WTC11 (cell line): ENCODE data around the gene LHPP. TPM values are rescaled to one million over a fixed set of nuclear protein-coding genes. Genes with fewer than 3 reads are reported as not detected.

Experiments
- ATAC-seq: fragments of 200-7000 bp; cut with Tn5 transposase; 2 replicates; pipeline ENCODE4 v1.10.0; 2021; ENCODE audit warnings: mild to moderate bottlenecking, moderate library complexity
- CTCF ChIA-PET: fragments of 300-600 bp; sonication (Branson Sonifier 250); formaldehyde crosslinking; loops from one replicate; lab custom pipeline; 2021; ENCODE audit warnings: antibody characterized with exemption; lab: Charles Lee
- POLR2A ChIA-PET: fragments of 350-600 bp; sonication (Branson Sonifier 250); formaldehyde crosslinking; loops from one replicate; lab custom pipeline; 2021; ENCODE audit warnings: antibody characterized with exemption; lab: Charles Lee
- DNase-seq: peaks from one replicate; pipeline ENCODE4 v3.0.0; 2021; ENCODE audit warnings: low spot score
- H3K27ac Mint-ChIP-seq: 2 replicates; pipeline ENCODE4 v1.8.0; 2021; ENCODE audit warnings: mixed read lengths
- H3K27me3 Mint-ChIP-seq: 2 replicates; pipeline ENCODE4 v1.8.0; 2021; ENCODE audit warnings: low read depth, mild to moderate bottlenecking, moderate library complexity, mixed read lengths
- H3K36me3 Mint-ChIP-seq: 2 replicates; pipeline ENCODE4 v1.8.0; 2021; ENCODE audit warnings: mixed read lengths
- H3K4me1 Mint-ChIP-seq: 2 replicates; pipeline ENCODE4 v1.8.0; 2022; ENCODE audit warnings: mixed read lengths
- H3K4me3 Mint-ChIP-seq: 2 replicates; pipeline ENCODE4 v1.8.0; 2021; ENCODE audit warnings: mild to moderate bottlenecking, moderate library complexity, mixed read lengths
- H3K9me3 Mint-ChIP-seq: 2 replicates; pipeline ENCODE4 v1.8.0; 2021; ENCODE audit warnings: mixed read lengths
- AR ChIP-seq: fragments of 250-450 bp; sonication (Bioruptor Pico); IDR thresholded peaks from 2 replicates; pipeline ENCODE4 v1.9.0; 2021; ENCODE audit warnings: mild to moderate bottlenecking
- ATF3 ChIP-seq: sonication (generic); formaldehyde crosslinking; conservative IDR thresholded peaks from 2 replicates; pipeline ENCODE4 v1.8.1; 2022; ENCODE audit warnings: mild to moderate bottlenecking, missing genetic modification reagents
- GABPB1 ChIP-seq: sonication (generic); formaldehyde crosslinking; IDR thresholded peaks from 2 replicates; pipeline ENCODE4 v1.8.1; 2023; ENCODE audit warnings: mild to moderate bottlenecking, missing genetic modification reagents
- HMGA2 ChIP-seq: fragments of 250-450 bp; sonication (Bioruptor Pico); IDR thresholded peaks from 2 replicates; pipeline ENCODE4 v1.4.0; 2021; ENCODE audit warnings: mild to moderate bottlenecking, moderate library complexity
- KAT7 ChIP-seq: sonication (generic); formaldehyde crosslinking; IDR thresholded peaks from 2 replicates; pipeline ENCODE4 v1.8.1; 2023; ENCODE audit warnings: missing genetic modification reagents, mild to moderate bottlenecking, borderline replicate concordance
- PREB ChIP-seq: sonication (generic); formaldehyde crosslinking; IDR thresholded peaks from 2 replicates; pipeline ENCODE4 v1.8.1; 2022; ENCODE audit warnings: mild to moderate bottlenecking, missing genetic modification reagents, moderate library complexity, borderline replicate concordance
- ZMAT4 ChIP-seq: fragments of 250-450 bp; sonication (Bioruptor Pico); IDR thresholded peaks from 2 replicates; pipeline ENCODE4 v1.9.0; 2021; ENCODE audit warnings: mild to moderate bottlenecking
- ZNF263 ChIP-seq: sonication (generic); formaldehyde crosslinking; IDR thresholded peaks from 2 replicates; pipeline ENCODE4 v1.8.1; 2022; ENCODE audit warnings: low read depth, mild to moderate bottlenecking, moderate library complexity, missing genetic modification reagents
- ZNF281 ChIP-seq: sonication (generic); formaldehyde crosslinking; IDR thresholded peaks from 2 replicates; pipeline ENCODE4 v1.8.0; 2023; ENCODE audit warnings: mild to moderate bottlenecking, missing genetic modification reagents
- ZNF317 ChIP-seq: sonication (generic); formaldehyde crosslinking; IDR thresholded peaks from 2 replicates; pipeline ENCODE4 v1.8.1; 2023; ENCODE audit warnings: low read depth, mild to moderate bottlenecking, moderate library complexity, missing genetic modification reagents, borderline replicate concordance
- ZNF425 ChIP-seq: fragments of 250-450 bp; sonication (Bioruptor Pico); conservative IDR thresholded peaks from 2 replicates; pipeline ENCODE4 v1.9.0; 2021; ENCODE audit warnings: mild to moderate bottlenecking
- ZNF512 ChIP-seq: sonication (generic); formaldehyde crosslinking; IDR thresholded peaks from 2 replicates; pipeline ENCODE4 v1.8.1; 2022; ENCODE audit warnings: missing genetic modification reagents, borderline replicate concordance
- total RNA-seq: library from RNA; stranded (reverse); gene quantifications from 3 replicates; pipeline ENCODE4 v1.2.3, GENCODE V29; 2021

Gene LHPP
- total RNA-seq, 1 experiment from 2014 or later: 33.2 TPM

- no peak for TF ChIP-seq ZNF281 (CRISPR knock-in tag)
Observed at GRCh38 chr10:124473070-124473469, 11.4 kb downstream of the LHPP start (continued).

GRCh38 chr10:124474514-124475070 is 13.0 kb downstream of the LHPP start:
- ATAC-seq (no peak), DNase-seq (no peak)
- no peak for TF ChIP-seq ZNF512
- no peaks in the 10 kb centered on the region for H3K27me3 Mint-ChIP-seq
- H3K4me3 Mint-ChIP-seq: no peak overlapping the region
- peak overlapping the region; percentile 74 for H3K27ac Mint-ChIP-seq
- no peaks in the 10 kb centered on the region for H3K36me3 Mint-ChIP-seq
- ChIA-PET CTCF (no interaction called here), POLR2A (interaction anchor here (0.7 kb wide), 1 partner anchor 27 kb away, joined by 3 read pairs; no protein-coding TSS in a partner anchor)
- peaks cover 41% of the 10 kb centered on the region for H3K4me1 Mint-ChIP-seq
- no peaks in the 10 kb centered on the region for H3K9me3 Mint-ChIP-seq

GRCh38 chr10:124476043-124476725 is 14.6 kb downstream of the LHPP start:
- DNase-seq (no peak), ATAC-seq (no peak)
- CTCF ChIA-PET: interaction anchor here (0.9 to 1.2 kb wide), 3 partner anchors 14 to 57 kb away, joined by 3 read pairs; partner anchors contain the start of genes LHPP and OAT
- POLR2A ChIA-PET: no interaction called here
- Mint-ChIP-seq H3K27me3 (no peaks in the 10 kb centered on the region), H3K27ac (peak overlapping the region; percentile 67), H3K9me3 (no peaks in the 10 kb centered on the region), H3K36me3 (no peaks in the 10 kb centered on the region), H3K4me3 (no peak overlapping the region), H3K4me1 (peaks cover 39% of the 10 kb centered on the region)
- TF ChIP-seq HMGA2 (CRISPR knock-in tag) (no peak), ZMAT4 (CRISPR knock-in tag) (no peak), GABPB1 (CRISPR knock-in tag) (peak; percentile 66; the same call in 1 of the 2 replicates), AR (no peak)

- Mint-ChIP-seq H3K4me3 (no peak overlapping the region; the same call in 1 of the 2 replicates), H3K36me3 (peaks cover 1% of the 10 kb centered on the region; the same call in 1 of the 2 replicates), H3K27me3 (no peaks in the 10 kb centered on the region), H3K27ac (peak overlapping the region; percentile 63; the same call in 1 of the 2 replicates), H3K9me3 (no peaks in the 10 kb centered on the region), H3K4me1 (peaks cover 51% of the 10 kb centered on the region)
- POLR2A ChIA-PET: no interaction called here
- CTCF ChIA-PET: interaction anchor here (0.6 to 1.3 kb wide), 4 partner anchors 16 to 74 kb away, joined by 3 to 5 read pairs (median 4); partner anchors contain the start of gene LHPP
- DNase-seq: peak; percentile 46
- peak; percentile 67 for ATAC-seq
- TF ChIP-seq PREB (CRISPR knock-in tag): no peak
- no peak for TF ChIP-seq ZNF425 (CRISPR knock-in tag)
- TF ChIP-seq ZNF317 (CRISPR knock-in tag): no peak
- no peak for TF ChIP-seq ATF3
- TF ChIP-seq ZNF263: no peak
- no peak for TF ChIP-seq KAT7 (CRISPR knock-in tag)
Observed at GRCh38 chr10:124477614-124478363, 16.2 kb downstream of the LHPP start.
